Activated naive CD8-positive, alpha-beta T cell (primary cell): ENCODE measurements around the gene CCDC9B.

Experiments
- H3K27ac Mint-ChIP-seq: one replicate; pipeline ENCODE4 v1.8.0; 2021; ENCODE audit warnings: mixed read lengths
- H3K27me3 Mint-ChIP-seq: one replicate; pipeline ENCODE4 v1.8.0; 2021; ENCODE audit warnings: mixed read lengths
- H3K36me3 Mint-ChIP-seq: one replicate; pipeline ENCODE4 v1.8.0; 2021; ENCODE audit warnings: mixed read lengths
- H3K4me1 Mint-ChIP-seq: one replicate; pipeline ENCODE4 v1.8.0; 2021; ENCODE audit warnings: low read depth, mixed read lengths
- H3K4me3 Mint-ChIP-seq: one replicate; pipeline ENCODE4 v1.8.0; 2021; ENCODE audit warnings: mild to moderate bottlenecking, mixed read lengths
- H3K9me3 Mint-ChIP-seq: one replicate; pipeline ENCODE4 v1.8.0; 2021; ENCODE audit warnings: low read depth, mixed read lengths

Gene CCDC9B

GRCh38 chr15:40316931-40317330 is 23.8 kb downstream of the CCDC9B start:
- H3K27ac Mint-ChIP-seq, result no peak overlapping the region
- H3K4me1 Mint-ChIP-seq, result peaks cover 24% of the 10 kb centered on the region
- no peaks in the 10 kb centered on the region for H3K36me3 Mint-ChIP-seq
- H3K4me3 Mint-ChIP-seq, result no peak overlapping the region
- no peaks in the 10 kb centered on the region for H3K9me3 Mint-ChIP-seq
- no peaks in the 10 kb centered on the region for H3K27me3 Mint-ChIP-seq

- H3K27me3 Mint-ChIP-seq, result no peaks in the 10 kb centered on the region
- no peak overlapping the region for H3K4me3 Mint-ChIP-seq
- no peak overlapping the region for H3K27ac Mint-ChIP-seq
- H3K36me3 Mint-ChIP-seq, result no peaks in the 10 kb centered on the region
- peaks cover 24% of the 10 kb centered on the region for H3K4me1 Mint-ChIP-seq
- H3K9me3 Mint-ChIP-seq, result no peaks in the 10 kb centered on the region
Measured at GRCh38 chr15:40314723-40315276, 25.9 kb downstream of the CCDC9B start.

GRCh38 chr15:40313531-40314398 is 27.0 kb downstream of the CCDC9B start:
- Mint-ChIP-seq H3K36me3 (no peaks in the 10 kb centered on the region), H3K4me1 (peaks cover 34% of the 10 kb centered on the region), H3K27ac (no peak overlapping the region), H3K27me3 (no peaks in the 10 kb centered on the region), H3K9me3 (no peaks in the 10 kb centered on the region), H3K4me3 (no peak overlapping the region)

GRCh38 chr15:40312370-40313158 is 28.2 kb downstream of the CCDC9B start:
- H3K27ac Mint-ChIP-seq, result no peak overlapping the region
- H3K4me3 Mint-ChIP-seq, result no peak overlapping the region
- H3K36me3 Mint-ChIP-seq, result no peaks in the 10 kb centered on the region
- H3K4me1 Mint-ChIP-seq, result peaks cover 36% of the 10 kb centered on the region
- H3K9me3 Mint-ChIP-seq, result no peaks in the 10 kb centered on the region
- no peaks in the 10 kb centered on the region for H3K27me3 Mint-ChIP-seq

GRCh38 chr15:40310993-40311392 is 29.7 kb downstream of the CCDC9B start:
- H3K4me3 Mint-ChIP-seq, result peak overlapping the region; percentile 58
- peaks cover 46% of the 10 kb centered on the region for H3K4me1 Mint-ChIP-seq
- no peaks in the 10 kb centered on the region for H3K36me3 Mint-ChIP-seq
- no peak overlapping the region for H3K27ac Mint-ChIP-seq
- H3K9me3 Mint-ChIP-seq, result no peaks in the 10 kb centered on the region
- no peaks in the 10 kb centered on the region for H3K27me3 Mint-ChIP-seq

- Mint-ChIP-seq H3K27ac (peak overlapping the region; percentile 83), H3K27me3 (no peaks in the 10 kb centered on the region), H3K4me1 (peaks cover 48% of the 10 kb centered on the region), H3K4me3 (peak overlapping the region; percentile 95), H3K36me3 (no peaks in the 10 kb centered on the region), H3K9me3 (no peaks in the 10 kb centered on the region)
Measured at GRCh38 chr15:40310001-40310959, 30.5 kb downstream of the CCDC9B start.

GRCh38 chr15:40309344-40309862 is 31.3 kb downstream of the CCDC9B start:
- H3K27ac Mint-ChIP-seq, result peak overlapping the region; percentile 95
- H3K36me3 Mint-ChIP-seq, result no peaks in the 10 kb centered on the region
- peak overlapping the region; percentile 95 for H3K4me3 Mint-ChIP-seq
- H3K9me3 Mint-ChIP-seq, result no peaks in the 10 kb centered on the region
- H3K4me1 Mint-ChIP-seq, result peaks cover 53% of the 10 kb centered on the region
- no peaks in the 10 kb centered on the region for H3K27me3 Mint-ChIP-seq

GRCh38 chr15:40307421-40308211 is 33.1 kb downstream of the CCDC9B start, which contains the start of gene PLCB2:
Gene PLCB2 (minus strand): TSS chr15:40307935. CDS start chr15:40307672, 263 bp downstream.
- Mint-ChIP-seq H3K27me3 (no peaks in the 10 kb centered on the region), H3K36me3 (no peaks in the 10 kb centered on the region), H3K4me3 (peak within 1 kb of the TSS; percentile 95), H3K9me3 (no peaks in the 10 kb centered on the region), H3K4me1 (peaks cover 44% of the 10 kb centered on the region), H3K27ac (peak within 1 kb of the TSS; percentile 95)

- Mint-ChIP-seq H3K4me1 (peaks cover 43% of the 10 kb centered on the region), H3K27ac (peak overlapping the region; percentile 69), H3K4me3 (peak overlapping the region; percentile 95), H3K27me3 (no peaks in the 10 kb centered on the region), H3K9me3 (no peaks in the 10 kb centered on the region), H3K36me3 (no peaks in the 10 kb centered on the region)
Measured at GRCh38 chr15:40306908-40307307, 33.8 kb downstream of the CCDC9B start.

GRCh38 chr15:40306371-40306770 is 34.4 kb downstream of the CCDC9B start:
- Mint-ChIP-seq H3K4me3 (peak overlapping the region; percentile 95), H3K27me3 (no peaks in the 10 kb centered on the region), H3K9me3 (no peaks in the 10 kb centered on the region), H3K4me1 (peaks cover 43% of the 10 kb centered on the region), H3K36me3 (peaks cover 2% of the 10 kb centered on the region), H3K27ac (peak overlapping the region; percentile 69)

GRCh38 chr15:40305281-40305680 is 35.5 kb downstream of the CCDC9B start:
- Mint-ChIP-seq H3K36me3 (peaks cover 7% of the 10 kb centered on the region), H3K27me3 (no peaks in the 10 kb centered on the region), H3K27ac (no peak overlapping the region), H3K4me3 (no peak overlapping the region), H3K4me1 (peaks cover 42% of the 10 kb centered on the region), H3K9me3 (no peaks in the 10 kb centered on the region)

- H3K4me1 Mint-ChIP-seq, result peaks cover 27% of the 10 kb centered on the region
- no peaks in the 10 kb centered on the region for H3K9me3 Mint-ChIP-seq
- H3K4me3 Mint-ChIP-seq, result no peak overlapping the region
- H3K27me3 Mint-ChIP-seq, result no peaks in the 10 kb centered on the region
- peaks cover 16% of the 10 kb centered on the region for H3K36me3 Mint-ChIP-seq
- no peak overlapping the region for H3K27ac Mint-ChIP-seq
Measured at GRCh38 chr15:40303576-40303975, 37.2 kb downstream of the CCDC9B start.

- H3K36me3 Mint-ChIP-seq, result peaks cover 16% of the 10 kb centered on the region
- H3K9me3 Mint-ChIP-seq, result no peaks in the 10 kb centered on the region
- no peaks in the 10 kb centered on the region for H3K27me3 Mint-ChIP-seq
- H3K4me3 Mint-ChIP-seq, result no peak overlapping the region
- H3K4me1 Mint-ChIP-seq, result peaks cover 25% of the 10 kb centered on the region
- no peak overlapping the region for H3K27ac Mint-ChIP-seq
Measured at GRCh38 chr15:40302981-40303380, 37.8 kb downstream of the CCDC9B start.
